Measurements from ENCODE around the gene CACNA2D2. TPM values are rescaled to one million over a fixed set of nuclear protein-coding genes. Genes with fewer than 3 reads are reported as not detected.

Gene CACNA2D2
- 0.03 TPM in 2 replicates for total RNA-seq (2014; rRNA removed; shearing (Covaris generic); ENCODE audit: low replicate concordance)

- in situ Hi-C loops (cut with HindIII; ENCODE audit: low pct_unique_long_range_greater_than_20kb, low sequenced_read_pairs): no loop called here
- peak; percentile 41 for DNase-seq (ENCODE audit: low read depth)
These were observed at the start of gene CACNA2D2 for GRCh38 chr3:50503504-50504342. CACNA2D2 (minus strand) TSS chr3:50503634; CDS start chr3:50503423, 211 bp downstream.

- no peak for DNase-seq (ENCODE audit: low read depth)
- in situ Hi-C loops (cut with HindIII; ENCODE audit: low pct_unique_long_range_greater_than_20kb, low sequenced_read_pairs): no loop called here
These were observed 49.2 kb upstream of the CACNA2D2 start for GRCh38 chr3:50552598-50552997.

GRCh38 chr3:50551681-50552435, 48.4 kb upstream of the CACNA2D2 start:
- in situ Hi-C loops (cut with HindIII; ENCODE audit: low pct_unique_long_range_greater_than_20kb, low sequenced_read_pairs): no loop called here

GRCh38 chr3:50551054-50551659, 47.7 kb upstream of the CACNA2D2 start:
- in situ Hi-C loops (cut with HindIII; ENCODE audit: low pct_unique_long_range_greater_than_20kb, low sequenced_read_pairs): no loop called here
- DNase-seq (ENCODE audit: low read depth): no peak

More at GRCh38 chr3:50551681-50552435, 48.4 kb upstream of the CACNA2D2 start:
- DNase-seq (ENCODE audit: low read depth): no peak

GRCh38 chr3:50550079-50550736, 46.8 kb upstream of the CACNA2D2 start:
- no peak for DNase-seq (ENCODE audit: low read depth)

GRCh38 chr3:50549226-50549625, 45.8 kb upstream of the CACNA2D2 start:
- DNase-seq (ENCODE audit: low read depth): no peak
- in situ Hi-C loops (cut with HindIII; ENCODE audit: low pct_unique_long_range_greater_than_20kb, low sequenced_read_pairs): no loop called here

More at GRCh38 chr3:50550079-50550736, 46.8 kb upstream of the CACNA2D2 start:
- in situ Hi-C loops (cut with HindIII; ENCODE audit: low pct_unique_long_range_greater_than_20kb, low sequenced_read_pairs): no loop called here

GRCh38 chr3:50545781-50546180, 42.3 kb upstream of the CACNA2D2 start:
- DNase-seq (ENCODE audit: low read depth): no peak
- in situ Hi-C loops (cut with HindIII; ENCODE audit: low pct_unique_long_range_greater_than_20kb, low sequenced_read_pairs): no loop called here

GRCh38 chr3:50542177-50543034, 39.0 kb upstream of the CACNA2D2 start:
- in situ Hi-C loops (cut with HindIII; ENCODE audit: low pct_unique_long_range_greater_than_20kb, low sequenced_read_pairs): no loop called here
- peak; percentile 38 for DNase-seq (ENCODE audit: low read depth)

- DNase-seq (ENCODE audit: low read depth): no peak
- in situ Hi-C loops (cut with HindIII; ENCODE audit: low pct_unique_long_range_greater_than_20kb, low sequenced_read_pairs): no loop called here
These were observed 36.2 kb upstream of the CACNA2D2 start for GRCh38 chr3:50539356-50540286.

- no peak for DNase-seq (ENCODE audit: low read depth)
- in situ Hi-C loops (cut with HindIII; ENCODE audit: low pct_unique_long_range_greater_than_20kb, low sequenced_read_pairs): no loop called here
These were observed 34.1 kb upstream of the CACNA2D2 start for GRCh38 chr3:50537421-50538129.

GRCh38 chr3:50536471-50537180, 33.2 kb upstream of the CACNA2D2 start:
- in situ Hi-C loops (cut with HindIII; ENCODE audit: low pct_unique_long_range_greater_than_20kb, low sequenced_read_pairs): no loop called here

GRCh38 chr3:50534681-50535330, 31.4 kb upstream of the CACNA2D2 start:
- DNase-seq (ENCODE audit: low read depth): no peak

More at GRCh38 chr3:50536471-50537180, 33.2 kb upstream of the CACNA2D2 start:
- no peak for DNase-seq (ENCODE audit: low read depth)

GRCh38 chr3:50533807-50534461, 30.5 kb upstream of the CACNA2D2 start:
- in situ Hi-C loops (cut with HindIII; ENCODE audit: low pct_unique_long_range_greater_than_20kb, low sequenced_read_pairs): no loop called here
- no peak for DNase-seq (ENCODE audit: low read depth)

More at GRCh38 chr3:50534681-50535330, 31.4 kb upstream of the CACNA2D2 start:
- in situ Hi-C loops (cut with HindIII; ENCODE audit: low pct_unique_long_range_greater_than_20kb, low sequenced_read_pairs): no loop called here

- in situ Hi-C loops (cut with HindIII; ENCODE audit: low pct_unique_long_range_greater_than_20kb, low sequenced_read_pairs): no loop called here
- DNase-seq (ENCODE audit: low read depth): no peak
These were observed 29.9 kb upstream of the CACNA2D2 start for GRCh38 chr3:50533316-50533715.
